HG03575 (cell line): ENCODE measurements around the gene SLC4A4.

ENCODE experiments used
- ATAC-seq: cut with Tn5 transposase; IDR thresholded peaks from one replicate; pipeline ENCODE4 v1.9.1; 2021; ENCODE audit not compliant: unreplicated experiment, insufficient number of reproducible peaks, low FRiP score; ENCODE audit errors: extremely low read depth

The SLC4A4 gene

DNA sequence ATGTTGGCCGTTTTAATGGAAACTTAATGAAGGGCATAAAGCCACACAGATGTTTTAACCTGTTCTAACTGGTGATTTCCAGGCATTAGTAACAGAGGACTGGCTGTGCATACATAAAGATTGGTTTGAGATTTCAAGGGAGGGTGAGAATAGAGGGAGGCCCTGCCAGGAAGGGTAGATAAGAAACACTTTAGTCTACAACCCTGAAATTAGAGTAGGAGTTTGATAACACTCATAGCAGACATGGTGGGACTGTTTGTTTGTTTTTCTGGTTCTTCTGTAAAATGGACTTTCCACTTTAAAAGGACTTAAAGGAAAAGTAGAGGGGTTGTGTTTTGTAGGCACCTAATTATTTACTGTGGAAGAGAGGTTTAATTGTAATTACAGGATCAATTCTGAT, 16.2 kb downstream of the SLC4A4 start:
- no peak for ATAC-seq

DNA sequence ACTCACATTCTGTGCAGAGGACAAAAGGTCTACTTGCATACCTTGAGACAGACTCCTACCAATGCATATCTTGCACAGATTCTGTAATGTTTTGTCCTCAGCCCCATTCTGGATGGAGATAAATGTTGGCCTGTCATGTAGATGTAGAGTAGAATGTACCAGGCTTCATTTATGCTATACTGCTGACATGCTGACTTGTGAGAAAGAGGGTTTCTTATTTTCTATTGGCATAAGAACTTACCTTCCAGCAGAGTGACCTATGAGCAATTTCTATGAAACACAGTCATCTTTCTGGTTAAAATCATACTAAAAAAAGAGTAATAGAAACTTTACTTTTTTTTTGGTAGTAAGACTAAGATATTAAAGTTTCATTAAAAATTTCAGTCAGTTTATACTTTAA, 17.2 kb downstream of the SLC4A4 start:
- ATAC-seq, result no peak

DNA sequence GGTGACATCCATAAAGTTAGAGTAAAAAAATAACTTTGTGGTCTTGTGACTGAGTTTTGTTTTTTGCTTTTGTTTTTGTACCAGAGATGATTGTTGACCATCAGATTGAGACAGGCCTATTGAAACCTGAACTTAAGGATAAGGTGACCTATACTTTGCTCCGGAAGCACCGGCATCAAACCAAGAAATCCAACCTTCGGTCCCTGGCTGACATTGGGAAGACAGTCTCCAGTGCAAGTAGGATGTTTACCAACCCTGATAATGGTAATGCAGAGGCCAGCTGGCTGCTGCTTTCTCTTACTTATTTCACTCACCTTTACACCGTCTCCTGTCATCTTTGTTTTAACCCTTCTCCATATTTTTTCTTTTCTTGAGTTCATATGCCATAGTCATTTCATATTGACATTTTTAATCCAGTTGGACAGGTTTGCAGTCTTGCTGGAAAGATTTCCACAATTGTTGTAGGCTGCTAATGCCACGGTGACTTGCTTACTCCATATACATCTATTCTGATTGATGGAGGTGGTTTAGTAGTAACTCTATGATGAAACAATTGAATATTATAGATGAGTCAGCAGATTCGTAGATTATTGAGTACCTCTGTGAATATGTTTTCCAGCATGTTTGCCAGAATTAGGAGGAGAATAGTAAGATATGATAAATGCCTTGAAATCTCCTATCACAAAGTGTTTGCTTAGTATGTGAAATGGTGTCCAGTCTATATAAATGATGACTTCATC, 18.3 kb downstream of the SLC4A4 start:
- ATAC-seq, result no peak

DNA sequence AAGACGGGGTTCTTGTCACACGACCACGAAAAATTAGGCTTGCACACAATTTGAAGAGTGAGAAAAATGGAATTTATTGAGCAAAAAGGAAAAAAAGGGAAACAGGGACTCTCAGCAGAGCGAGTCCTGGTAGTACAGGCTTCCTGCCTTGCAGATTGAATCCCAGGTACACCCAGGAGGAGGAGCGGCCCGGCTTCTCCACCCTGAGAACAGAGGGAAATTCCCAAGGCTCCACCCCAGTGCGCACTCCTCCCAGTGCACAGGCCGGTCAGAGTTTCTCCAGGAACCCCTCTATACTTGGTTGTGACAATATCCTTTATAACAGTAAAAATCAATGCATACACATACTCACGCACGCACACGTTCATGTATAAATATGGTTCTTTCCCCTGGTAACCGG, 22.0 kb downstream of the SLC4A4 start:
- ATAC-seq, result no peak

DNA sequence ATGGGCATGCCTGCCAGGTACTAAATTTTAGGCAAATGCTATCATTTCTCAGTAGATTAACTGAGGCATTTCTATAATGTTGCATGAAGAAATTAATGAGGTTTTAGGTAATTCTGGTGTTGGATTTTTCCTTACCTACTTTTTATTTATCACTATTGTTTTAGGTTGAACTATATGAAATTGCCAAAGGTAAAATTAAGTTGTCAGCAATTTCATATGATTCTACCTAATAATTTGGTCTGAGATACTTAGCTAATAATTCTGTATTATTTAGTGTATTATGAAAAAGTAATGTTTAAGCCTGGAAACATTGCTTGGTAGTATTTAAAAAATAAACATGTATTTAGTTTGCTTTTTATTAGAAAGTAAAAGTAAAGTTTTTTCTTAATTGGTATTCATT, 22.7 kb downstream of the SLC4A4 start:
- ATAC-seq, result no peak

DNA sequence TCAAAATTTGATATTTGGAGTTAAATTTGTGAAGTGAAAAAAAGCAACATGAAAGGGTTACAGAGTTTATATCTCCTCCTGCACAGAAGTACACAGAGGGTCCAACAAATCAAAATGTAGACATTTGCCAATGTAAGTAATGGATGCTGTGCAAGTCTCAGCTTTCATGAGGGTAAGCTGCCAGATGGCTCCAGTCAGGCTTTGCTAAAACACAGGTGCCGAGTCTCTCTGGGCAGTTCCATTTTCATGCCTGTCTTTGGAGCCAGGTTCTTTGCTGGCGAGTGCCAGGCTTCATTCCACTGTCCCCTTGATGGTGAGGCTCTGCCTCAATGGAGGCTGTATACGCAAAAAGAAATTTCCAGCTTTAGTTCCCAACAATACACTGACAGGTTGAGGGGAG, 27.9 kb downstream of the SLC4A4 start:
- no peak for ATAC-seq

DNA sequence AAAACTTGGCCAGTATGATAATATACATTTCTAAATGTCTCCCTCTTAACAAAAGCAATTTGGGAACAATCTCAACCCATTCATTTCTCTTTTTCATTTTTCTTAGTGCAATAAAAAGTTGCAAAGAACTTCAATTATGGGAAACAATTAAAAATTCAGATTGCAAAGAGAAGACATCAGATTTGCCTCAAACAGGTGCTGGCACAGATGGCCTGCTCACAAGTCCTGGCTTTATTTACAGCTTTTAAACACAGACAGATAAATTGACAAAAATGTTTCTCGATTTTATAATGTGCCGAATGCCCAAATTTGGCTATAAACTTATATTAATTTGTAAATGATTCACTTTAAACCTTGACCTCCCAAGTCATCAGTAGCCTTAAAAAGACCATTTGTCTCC, 28.7 kb downstream of the SLC4A4 start:
- ATAC-seq, result no peak

DNA sequence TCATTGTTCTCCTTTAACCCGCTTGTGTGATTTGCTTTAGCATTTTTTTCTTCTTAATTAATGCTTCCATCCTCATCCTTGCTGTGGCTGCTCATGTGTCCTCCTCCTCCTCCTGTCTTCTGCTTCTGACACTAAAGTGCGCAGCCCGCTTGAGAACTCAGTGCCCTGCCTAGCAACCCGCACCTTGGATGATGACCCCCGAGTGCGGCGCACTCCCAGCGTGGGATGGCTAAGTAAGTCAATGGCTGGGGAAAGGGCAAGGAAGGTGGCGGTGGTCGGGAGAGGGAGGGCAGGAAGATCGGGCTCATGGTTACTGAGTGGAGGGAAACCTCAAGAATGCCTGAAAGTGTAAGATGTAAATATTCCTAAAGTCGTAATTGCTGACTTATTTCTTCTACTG, 30.1 kb downstream of the SLC4A4 start:
- no peak for ATAC-seq

DNA sequence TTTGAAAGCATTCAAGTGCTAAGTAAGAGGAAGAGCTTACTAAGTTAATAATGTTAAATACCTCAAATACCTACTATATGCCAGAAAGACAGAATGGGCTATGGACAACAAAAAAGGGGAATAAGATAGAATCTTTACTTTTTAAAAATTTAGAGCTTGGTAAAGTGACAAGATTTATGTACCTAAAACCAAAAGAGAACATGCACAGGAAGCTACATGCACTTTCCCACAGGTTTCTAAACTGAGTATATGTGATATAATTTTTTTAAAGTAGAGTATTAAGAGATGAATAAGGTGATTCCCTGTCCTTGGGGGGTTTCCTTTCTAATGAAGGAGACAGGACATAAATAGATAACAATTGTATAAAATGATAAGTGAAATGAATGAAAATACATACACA, 30.7 kb downstream of the SLC4A4 start:
- no peak for ATAC-seq

DNA sequence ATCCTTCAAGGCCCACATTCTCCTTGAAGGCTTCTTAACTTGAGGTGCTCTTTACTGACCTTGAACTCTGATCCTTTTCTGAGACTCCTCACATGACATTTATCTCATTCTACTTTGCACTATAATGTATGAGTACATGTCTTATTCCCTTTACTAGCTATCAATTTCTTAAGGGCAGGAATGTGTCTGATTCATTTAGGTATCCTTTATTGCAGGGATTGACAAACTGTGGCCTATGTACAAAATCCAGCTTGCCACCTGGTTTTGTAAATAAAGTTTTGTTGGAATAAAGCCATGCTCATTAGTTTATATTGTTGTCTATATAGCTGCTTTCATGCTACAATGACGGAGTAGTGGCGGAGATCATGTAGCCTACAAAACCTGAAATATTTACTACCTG, 36.7 kb downstream of the SLC4A4 start:
- no peak for ATAC-seq

DNA sequence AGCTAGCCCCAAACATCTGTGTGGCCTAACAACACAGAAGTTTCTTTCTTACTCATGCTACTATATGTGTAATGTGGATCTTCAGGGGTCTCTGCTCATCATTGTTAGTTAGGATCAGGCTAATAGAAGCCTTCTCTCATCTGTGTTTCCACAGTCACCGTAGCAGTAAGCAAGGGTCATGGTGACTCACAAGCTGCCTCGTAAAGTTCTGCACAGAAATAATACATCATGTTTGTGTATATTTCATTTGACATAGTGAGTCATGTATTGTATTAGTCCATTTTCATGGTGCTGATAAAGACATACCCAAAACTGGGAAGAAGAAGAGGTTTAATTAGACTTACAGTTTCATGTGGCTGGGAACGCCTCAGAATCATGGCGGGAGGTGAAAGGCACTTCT, 38.7 kb downstream of the SLC4A4 start:
- no peak for ATAC-seq

DNA sequence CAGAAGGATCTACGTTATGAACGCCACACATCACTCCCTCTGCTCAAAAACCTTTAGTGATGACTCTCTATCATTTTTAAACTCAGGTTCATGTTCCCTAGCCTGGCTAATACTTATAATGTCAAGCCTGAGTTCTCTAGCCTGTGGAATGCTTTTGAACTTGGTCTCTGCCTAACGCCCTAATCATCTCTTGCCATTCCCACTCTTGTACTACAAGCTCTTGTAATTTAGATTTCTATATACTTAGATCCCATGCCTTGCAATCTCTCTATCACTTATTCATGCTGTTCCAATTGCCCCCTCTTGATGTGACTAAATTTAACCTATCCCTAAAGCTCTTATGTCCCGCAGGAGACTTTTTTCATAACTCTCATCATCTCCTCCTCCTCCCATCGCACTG, 40.3 kb downstream of the SLC4A4 start:
- ATAC-seq, result no peak

DNA sequence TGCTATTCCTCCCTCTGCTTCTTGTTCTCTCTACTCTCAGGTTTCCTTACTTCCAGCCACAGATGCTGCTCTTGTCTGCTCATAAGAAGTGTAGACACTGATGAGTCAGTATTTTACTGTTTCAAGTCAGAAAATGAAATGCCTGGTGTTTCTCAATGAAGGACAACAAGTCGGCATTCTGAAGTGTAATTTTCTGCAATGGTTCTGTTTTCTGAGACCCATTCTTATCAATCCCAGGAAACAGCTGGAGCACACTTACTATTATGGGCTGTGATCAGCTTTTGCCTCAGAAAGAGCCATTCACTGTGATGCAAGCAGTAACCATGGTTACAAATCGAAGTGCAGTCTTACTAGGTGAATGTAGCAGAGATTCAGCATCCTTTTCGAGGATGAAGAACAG, 42.0 kb downstream of the SLC4A4 start:
- ATAC-seq, result no peak

DNA sequence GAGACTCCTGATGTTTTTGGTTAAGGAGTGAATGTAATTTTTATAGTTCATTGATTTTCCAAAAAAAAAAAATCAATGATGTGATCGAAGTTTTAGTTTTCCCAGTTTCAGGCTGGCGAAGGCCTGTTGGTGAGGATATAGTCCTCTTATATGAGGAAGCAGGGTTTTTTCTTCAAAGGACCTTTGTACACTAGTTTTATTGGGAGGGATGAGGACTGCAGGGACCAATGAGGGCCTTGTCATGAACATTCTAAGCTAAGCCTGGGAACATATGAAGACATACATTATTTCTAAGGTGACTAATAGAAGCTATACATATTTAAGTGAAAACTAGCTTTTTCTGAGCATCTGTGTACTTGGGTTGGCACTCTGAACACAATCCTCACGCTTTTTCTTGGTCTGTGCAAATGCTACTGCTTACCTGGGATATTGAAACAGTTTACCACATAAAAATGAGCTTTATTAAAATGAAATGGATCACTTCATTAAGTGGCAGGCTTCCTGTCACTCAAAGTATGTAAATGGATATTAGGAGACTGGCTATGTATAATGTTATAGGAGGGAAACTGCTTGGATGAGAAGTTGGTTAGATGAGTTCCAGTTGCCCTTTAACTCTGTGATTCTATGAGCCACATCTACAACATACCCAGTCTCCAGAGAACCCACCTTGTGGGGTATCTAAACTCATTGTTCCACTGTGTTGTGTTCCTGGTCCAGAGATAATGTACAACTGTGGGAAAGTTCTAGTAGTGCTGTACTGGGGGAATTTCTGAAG, 43.5 kb downstream of the SLC4A4 start:
- no peak for ATAC-seq

DNA sequence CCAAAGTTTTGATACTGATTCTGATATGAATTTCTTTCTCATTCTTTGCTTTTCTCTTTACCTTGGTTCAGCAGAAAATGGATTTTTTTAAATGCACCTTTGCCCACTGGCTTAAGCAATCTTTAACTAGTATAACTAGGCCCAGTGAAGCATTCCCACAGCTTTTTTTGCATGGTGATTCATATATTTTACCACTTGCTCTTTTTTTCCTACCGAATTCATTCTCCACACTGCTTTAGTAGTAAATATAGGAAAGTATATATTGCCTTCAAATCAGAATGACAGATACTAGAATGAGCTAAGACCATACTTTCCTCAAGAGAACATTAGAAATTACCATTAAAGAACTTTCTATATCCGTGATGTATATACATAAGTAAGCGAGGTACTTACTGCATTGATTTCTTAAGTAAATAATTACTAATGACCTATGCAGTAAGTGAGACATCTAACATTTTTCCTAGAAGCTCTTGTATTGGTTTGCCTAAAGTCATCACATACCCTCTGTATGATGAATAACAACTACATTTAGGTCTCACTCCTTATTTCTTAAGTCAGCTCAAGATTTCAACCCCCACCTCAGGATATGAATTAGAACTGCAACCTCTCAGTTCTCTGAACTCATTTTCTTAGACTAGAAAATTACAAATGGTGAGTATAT, 44.2 kb downstream of the SLC4A4 start:
- no peak for ATAC-seq

DNA sequence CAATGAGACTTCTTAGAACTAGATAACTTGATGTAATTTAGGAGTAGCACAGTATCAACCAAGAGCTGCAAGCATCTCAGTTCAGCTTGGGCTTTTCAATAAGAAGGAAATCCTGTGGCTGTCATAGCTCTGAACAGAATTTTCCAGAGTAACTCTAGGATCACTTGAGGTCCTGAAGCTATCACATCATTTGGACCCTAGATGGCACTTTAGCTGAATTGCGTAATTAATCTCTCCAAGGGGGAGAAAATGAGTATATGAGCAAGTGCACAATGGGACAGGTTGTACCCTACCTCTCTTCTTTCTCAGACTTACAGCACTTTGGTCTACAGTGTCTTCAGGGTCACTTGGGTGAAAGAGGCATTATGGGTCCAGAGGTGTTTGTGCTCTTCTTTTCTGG, 45.2 kb downstream of the SLC4A4 start:
- ATAC-seq, result no peak

DNA sequence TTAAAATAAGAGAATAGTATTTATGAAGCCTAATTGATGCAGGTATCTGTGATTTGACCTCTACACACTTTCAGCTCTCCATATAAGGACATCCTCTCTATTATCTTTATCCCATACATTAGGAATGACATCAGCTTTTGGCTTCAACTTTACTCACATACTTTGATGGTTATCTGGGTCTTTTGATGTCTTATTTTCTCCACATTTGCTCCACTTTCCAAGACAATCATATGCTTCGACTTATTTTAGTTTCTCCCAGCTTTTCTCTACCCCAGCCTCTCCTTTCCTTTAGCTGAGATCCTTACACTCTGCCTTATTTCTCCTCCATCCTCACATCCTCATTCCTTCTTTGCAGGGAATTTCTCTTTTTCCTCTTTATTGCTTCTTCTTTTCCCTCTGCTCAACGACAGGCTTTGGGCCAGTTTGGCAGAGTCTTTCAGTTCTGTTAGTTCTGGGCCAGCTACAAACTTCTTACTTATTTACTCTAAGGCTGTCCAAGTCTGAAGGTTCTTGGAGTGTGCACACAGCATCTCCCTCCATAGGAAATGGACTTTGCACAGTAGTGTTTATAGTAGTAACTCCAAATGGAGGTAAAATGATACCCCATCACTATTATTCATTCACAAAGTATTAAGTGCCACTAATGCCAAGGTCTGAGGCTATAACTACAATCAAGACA, 50.5 kb downstream of the SLC4A4 start:
- ATAC-seq, result no peak

DNA sequence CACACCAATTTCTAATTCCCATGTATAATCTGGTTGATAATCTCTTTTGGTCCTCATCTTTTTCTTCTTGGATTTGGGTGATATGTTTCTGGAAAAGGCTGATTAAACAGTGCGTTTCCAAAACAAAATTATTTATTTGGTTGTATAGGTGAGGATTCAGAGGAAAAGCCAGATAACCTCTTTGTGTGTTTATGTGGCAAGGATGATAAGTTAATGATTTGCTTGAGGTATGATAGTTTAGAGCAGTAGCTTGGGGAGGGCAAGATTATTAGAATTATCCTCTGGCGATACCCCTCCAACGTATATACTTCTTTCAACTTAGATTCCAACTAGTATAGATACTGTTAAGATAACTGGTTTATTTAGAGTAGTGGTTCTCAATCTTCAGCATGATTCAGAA, 53.3 kb downstream of the SLC4A4 start:
- no peak for ATAC-seq

DNA sequence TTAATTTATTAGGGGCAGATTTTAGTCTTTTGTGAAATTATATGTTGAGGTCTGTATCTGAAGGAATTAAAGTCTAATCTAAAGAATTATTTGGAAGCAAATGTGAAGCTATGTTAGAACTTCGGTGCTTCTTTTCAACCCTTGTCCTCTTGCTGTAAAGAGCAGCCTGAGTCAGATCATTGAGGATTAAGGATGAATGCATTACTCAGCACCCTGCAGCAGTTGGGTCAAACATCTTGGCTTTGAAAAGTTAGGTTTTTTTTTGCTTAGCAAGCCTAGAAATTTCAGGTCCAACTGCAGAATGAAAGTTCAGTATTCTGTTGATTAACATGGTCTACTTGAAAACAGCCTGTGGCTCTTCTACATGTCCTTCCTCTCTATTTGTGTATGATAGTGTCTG, 57.6 kb downstream of the SLC4A4 start:
- no peak for ATAC-seq

DNA sequence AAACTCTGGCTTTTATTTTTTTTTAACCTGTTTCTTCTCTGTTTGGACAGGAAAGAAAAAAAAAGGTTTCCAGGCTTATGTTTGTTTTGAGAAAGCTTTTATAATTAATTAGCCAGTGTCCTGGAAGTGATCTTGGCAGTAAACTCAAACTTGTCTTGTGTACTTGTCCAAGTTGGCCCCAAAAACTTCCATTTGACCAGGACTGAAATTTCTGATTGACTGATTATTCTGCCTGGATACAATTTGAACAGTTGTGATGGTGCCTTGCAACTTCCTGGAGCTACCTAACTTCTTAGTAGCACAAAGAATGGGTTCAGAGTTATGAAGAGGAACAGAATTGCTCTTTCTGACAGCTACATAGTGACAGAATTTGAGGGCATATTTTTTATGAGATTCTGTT, 62.0 kb downstream of the SLC4A4 start:
- ATAC-seq, result no peak
